ENCODE results near the gene AKR7A2. TPM values are rescaled to one million over a fixed set of nuclear protein-coding genes. Genes with fewer than 3 reads are reported as not detected.

Gene AKR7A2
- total and polyA plus RNA-seq, 9 of the 15 experiments (the other 6 are each of a cell fraction or from before 2014, with no cell fraction given): 2.0 to 78.4 (median 49.4) TPM

DNA sequence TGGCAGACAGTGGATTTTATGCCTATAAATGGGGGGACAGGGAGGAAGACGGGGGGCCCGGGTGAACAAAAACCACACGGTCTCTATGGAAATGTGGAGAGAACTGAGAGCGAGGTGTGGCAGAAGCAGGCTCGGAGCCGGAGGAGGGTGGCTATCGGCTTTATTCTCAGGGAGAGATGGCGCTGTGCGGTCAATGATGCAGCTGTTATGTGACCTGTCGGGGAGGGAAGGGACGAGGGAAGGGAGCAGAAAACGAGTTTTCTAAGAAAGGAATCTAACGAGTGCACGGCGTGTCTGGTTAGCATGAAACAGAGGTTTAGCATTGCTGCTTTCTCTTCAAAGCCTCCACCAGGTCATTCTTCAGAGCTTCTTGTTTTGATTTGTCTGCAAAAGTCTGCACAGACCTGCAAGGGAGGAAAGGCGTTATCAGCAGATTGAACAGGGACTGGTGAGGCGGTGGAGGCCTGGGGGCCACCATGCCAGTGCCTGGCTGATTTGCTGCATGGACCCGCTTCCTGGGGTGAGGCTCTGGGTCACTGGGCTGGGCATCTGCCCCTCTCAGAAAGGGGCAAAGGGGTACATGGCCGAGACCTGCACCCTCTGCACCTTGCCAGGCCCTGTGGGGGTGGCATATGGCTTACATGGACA is 27.4 kb upstream of the AKR7A2 start (continued):
- TF ChIP-seq ZFP36 (IDR thresholded peaks at IDR 0.05; ENCODE audit: low read depth, low read length, partially characterized antibody): no peak

- BruUV-seq (replicated peaks): no TSS peak
Measured at GRCh38 chr1:19338323-19338762, 26.4 kb upstream of the AKR7A2 start.

More at GRCh38 chr1:19338323-19338762, 26.4 kb upstream of the AKR7A2 start:
- peaks cover 27% of the 10 kb centered on the region; the same call in 2 of the 3 replicates for H3K36me3 ChIP-seq (ENCODE audit: control insufficient read depth, insufficient read depth, low read length)
- H3K27me3 ChIP-seq (ENCODE audit: control insufficient read depth in 2 of 2, insufficient read depth in 2 of 2, low read length in 2 of 2): no peaks in the 10 kb centered on the region
- peaks cover 11% of the 10 kb centered on the region; the same call in 1 of the 2 replicates for H4K20me1 ChIP-seq (replicated peaks; ENCODE audit: control insufficient read depth, insufficient read depth, low read length)
- H3K27ac ChIP-seq (ENCODE audit: extremely low read depth, low read depth, low read length): no peak overlapping the region; the same call in 2 of the 3 replicates
- no peaks in the 10 kb centered on the region for H3K9me3 ChIP-seq (replicated peaks; ENCODE audit: control insufficient read depth, insufficient read depth, low read depth, low read length)
- peak in 2 of 4 experiments; percentile 40 to 44 for DNase-seq (ENCODE audit: extremely low read depth in 1 of 4, low spot score in 3 of 4)
- ATAC-seq: peak; percentile 57
- WGBS (ENCODE audit: insufficient coverage, low coverage, missing lambda C conversion rate): 85% methylated on average over 22 of the region's 27 CpGs
- H2AFZ ChIP-seq (ENCODE audit: low read depth, low read length): no peak overlapping the region
- no peak for FAIRE-seq
- intact Hi-C loops (cut with micrococcal nuclease): loop anchor here (5.0 kb wide), 1 partner anchor 86 kb away; the partner anchor contains the start of genes EMC1 and MRTO4
- in situ Hi-C loops (cut with MboI): no loop called here
- H3K4me3 ChIP-seq: no peak overlapping the region
- POLR2A ChIA-PET: no interaction called here
- peaks cover 4 to 34% of the 10 kb centered on the region in 2 experiments; a peak in 4 of 5 replicates for H3K4me1 ChIP-seq (replicated peaks in 1 of 2; ENCODE audit: control insufficient read depth in 2 of 2, insufficient read depth in 2 of 2, low read length in 2 of 2)
- H3K9ac ChIP-seq (ENCODE audit: insufficient read depth in 1 of 2, low read depth in 2 of 2, low read length in 2 of 2): peak overlapping the region in 1 of 2 experiments; percentile 14; a peak in 1 of 4 replicates
- no peak overlapping the region for H3K4me2 ChIP-seq (ENCODE audit: insufficient read depth, low read length)
- H3K9me1 ChIP-seq (ENCODE audit: control insufficient read depth, insufficient read depth, low read length): peaks cover 11% of the 10 kb centered on the region
- H3K79me2 ChIP-seq (ENCODE audit: control insufficient read depth, insufficient read depth, low read length): no peaks in the 10 kb centered on the region
- CTCF ChIA-PET (ENCODE audit: low intra/inter-chr PET ratio): interaction anchor here (0.6 to 0.8 kb wide), 2 partner anchors 243 to 313 kb away, joined by 3 read pairs; no protein-coding TSS in a partner anchor
- no peak for TF ChIP-seq PML (IDR thresholded peaks at IDR 0.05; ENCODE audit: low read length)
- peak; percentile 97 for TF ChIP-seq ZBTB33 (CRISPR knock-in tag; IDR thresholded peaks at IDR 0.05)
- TF ChIP-seq, protein P1, sequence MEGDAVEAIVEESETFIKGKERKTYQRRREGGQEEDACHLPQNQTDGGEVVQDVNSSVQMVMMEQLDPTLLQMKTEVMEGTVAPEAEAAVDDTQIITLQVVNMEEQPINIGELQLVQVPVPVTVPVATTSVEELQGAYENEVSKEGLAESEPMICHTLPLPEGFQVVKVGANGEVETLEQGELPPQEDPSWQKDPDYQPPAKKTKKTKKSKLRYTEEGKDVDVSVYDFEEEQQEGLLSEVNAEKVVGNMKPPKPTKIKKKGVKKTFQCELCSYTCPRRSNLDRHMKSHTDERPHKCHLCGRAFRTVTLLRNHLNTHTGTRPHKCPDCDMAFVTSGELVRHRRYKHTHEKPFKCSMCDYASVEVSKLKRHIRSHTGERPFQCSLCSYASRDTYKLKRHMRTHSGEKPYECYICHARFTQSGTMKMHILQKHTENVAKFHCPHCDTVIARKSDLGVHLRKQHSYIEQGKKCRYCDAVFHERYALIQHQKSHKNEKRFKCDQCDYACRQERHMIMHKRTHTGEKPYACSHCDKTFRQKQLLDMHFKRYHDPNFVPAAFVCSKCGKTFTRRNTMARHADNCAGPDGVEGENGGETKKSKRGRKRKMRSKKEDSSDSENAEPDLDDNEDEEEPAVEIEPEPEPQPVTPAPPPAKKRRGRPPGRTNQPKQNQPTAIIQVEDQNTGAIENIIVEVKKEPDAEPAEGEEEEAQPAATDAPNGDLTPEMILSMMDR (IDR thresholded peaks at IDR 0.05 in 2 of 3, conservative IDR thresholded peaks at IDR 0.05 in 1 of 3; ENCODE audit: insufficient read depth in 2 of 3, low read depth in 1 of 3, low read length in 3 of 3): peak; percentile 31 to 44 (median 38); a peak in 5 of 6 replicates
- no peak for TF ChIP-seq CC2D1A (IDR thresholded peaks at IDR 0.05)
- peak; percentile 43 for TF ChIP-seq PCBP1 (IDR thresholded peaks at IDR 0.05; ENCODE audit: low read depth, low read length, poor library complexity, severe bottlenecking)
- TF ChIP-seq POLR2G (IDR thresholded peaks at IDR 0.05; ENCODE audit: low read depth, low read length): peak; percentile 35; the same call in 1 of the 2 replicates
- no peak for TF ChIP-seq HDAC2 (IDR thresholded peaks at IDR 0.05)
- TF ChIP-seq ZNF436 (CRISPR knock-in tag; IDR thresholded peaks at IDR 0.05): no peak
- TF ChIP-seq SMC3 (conservative IDR thresholded peaks at IDR 0.05; ENCODE audit: insufficient read depth, low read depth, low read length): 0 out of 2 replicates have a peak, but pooled peaks have one; percentile 14
- TF ChIP-seq RBFOX2 (IDR thresholded peaks at IDR 0.05; ENCODE audit: low read depth, low read length): 0 out of 2 replicates have a peak, but pooled peaks have one; percentile 21
- no peak for TF ChIP-seq TEAD1 (CRISPR knock-in tag; IDR thresholded peaks at IDR 0.05)
- TF ChIP-seq, protein P2, sequence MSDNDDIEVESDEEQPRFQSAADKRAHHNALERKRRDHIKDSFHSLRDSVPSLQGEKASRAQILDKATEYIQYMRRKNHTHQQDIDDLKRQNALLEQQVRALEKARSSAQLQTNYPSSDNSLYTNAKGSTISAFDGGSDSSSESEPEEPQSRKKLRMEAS (CRISPR knock-in tag; IDR thresholded peaks at IDR 0.05): 0 out of 2 replicates have a peak, but pooled peaks have one; percentile 4
- no peak for TF ChIP-seq KLF6 (CRISPR knock-in tag; IDR thresholded peaks at IDR 0.05; ENCODE audit: borderline replicate concordance)
- no peak for TF ChIP-seq ZNF12 (CRISPR knock-in tag; IDR thresholded peaks at IDR 0.05)
- TF ChIP-seq PYGO2 (tag; IDR thresholded peaks at IDR 0.05): no peak

Data from K562 (cell line).